ENCODE data around the gene ITGB7. TPM values are rescaled to one million over a fixed set of nuclear protein-coding genes. Genes with fewer than 3 reads are reported as not detected.

ITGB7 gene
- total RNA-seq, 2 experiments from 2014 or later = 166 to 180 TPM

DNA sequence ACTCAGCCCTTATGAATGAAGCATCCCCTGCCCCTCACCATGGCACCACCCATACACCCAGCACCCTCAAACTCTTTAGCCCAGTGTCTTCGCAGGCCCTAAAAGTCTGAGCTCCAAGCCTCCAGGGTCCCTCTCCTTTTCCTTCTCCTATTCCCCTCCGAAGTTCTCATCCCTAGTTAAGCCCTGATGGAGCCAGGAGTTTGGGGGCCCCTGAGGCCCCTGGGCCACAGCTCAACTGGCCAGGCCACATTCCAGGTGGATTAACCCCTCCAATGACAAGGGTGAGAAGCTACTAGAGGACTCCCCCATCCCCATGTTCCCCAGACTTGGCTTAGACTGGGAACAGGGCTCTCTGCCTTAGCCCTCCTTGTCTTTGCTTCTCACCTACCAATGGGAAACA is 22.4 kb upstream of the ITGB7 start:
- Mint-ChIP-seq H3K9me3 (no peaks in the 10 kb centered on the region), H3K4me3 (peak overlapping the region; percentile 85), H3K36me3 (ENCODE audit: low read depth) (no peaks in the 10 kb centered on the region), H3K4me1 (ENCODE audit: low read depth) (peaks cover 73% of the 10 kb centered on the region), H3K27me3 (no peaks in the 10 kb centered on the region), H3K27ac (peak overlapping the region; percentile 62)
- Histone ChIP-seq H3K4me3 (ENCODE audit: low read length) (no peak overlapping the region), H3K27me3 (ENCODE audit: control insufficient read depth in 1 of 2, insufficient read depth in 2 of 2, low read length in 2 of 2) (no peaks in the 10 kb centered on the region), H3K4me1 (ENCODE audit: insufficient read depth, low read length) (peaks cover 87% of the 10 kb centered on the region), H3K9me3 (ENCODE audit: control insufficient read depth in 1 of 2, insufficient read depth in 1 of 2, low read length in 2 of 2) (no peaks in the 10 kb centered on the region), H3K36me3 (ENCODE audit: insufficient read depth, low read length) (peaks cover 11% of the 10 kb centered on the region), H3K27ac (ENCODE audit: low read depth in 1 of 2, low read length in 2 of 2) (peak overlapping the region; percentile 4 to 48)
- TF ChIP-seq, protein P1, sequence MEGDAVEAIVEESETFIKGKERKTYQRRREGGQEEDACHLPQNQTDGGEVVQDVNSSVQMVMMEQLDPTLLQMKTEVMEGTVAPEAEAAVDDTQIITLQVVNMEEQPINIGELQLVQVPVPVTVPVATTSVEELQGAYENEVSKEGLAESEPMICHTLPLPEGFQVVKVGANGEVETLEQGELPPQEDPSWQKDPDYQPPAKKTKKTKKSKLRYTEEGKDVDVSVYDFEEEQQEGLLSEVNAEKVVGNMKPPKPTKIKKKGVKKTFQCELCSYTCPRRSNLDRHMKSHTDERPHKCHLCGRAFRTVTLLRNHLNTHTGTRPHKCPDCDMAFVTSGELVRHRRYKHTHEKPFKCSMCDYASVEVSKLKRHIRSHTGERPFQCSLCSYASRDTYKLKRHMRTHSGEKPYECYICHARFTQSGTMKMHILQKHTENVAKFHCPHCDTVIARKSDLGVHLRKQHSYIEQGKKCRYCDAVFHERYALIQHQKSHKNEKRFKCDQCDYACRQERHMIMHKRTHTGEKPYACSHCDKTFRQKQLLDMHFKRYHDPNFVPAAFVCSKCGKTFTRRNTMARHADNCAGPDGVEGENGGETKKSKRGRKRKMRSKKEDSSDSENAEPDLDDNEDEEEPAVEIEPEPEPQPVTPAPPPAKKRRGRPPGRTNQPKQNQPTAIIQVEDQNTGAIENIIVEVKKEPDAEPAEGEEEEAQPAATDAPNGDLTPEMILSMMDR (IDR thresholded peaks at IDR 0.05) = no peak
- no peak for DNase-seq
- ATAC-seq (ENCODE audit: poor library complexity) = no peak
- intact Hi-C loops (cut with DNase I, micrococcal nuclease) = no loop called here
- CTCF ChIA-PET = interaction anchor here (1.0 kb wide), 1 partner anchor 23 kb away, joined by 3 read pairs; a partner anchor contains a TSS
- POLR2A ChIA-PET = interaction anchor here (1.0 to 1.3 kb wide), 3 partner anchors 10 to 39 kb away, joined by 3 to 9 read pairs (median 4); partner anchors contain the start of genes ESPL1 and ITGB7

DNA sequence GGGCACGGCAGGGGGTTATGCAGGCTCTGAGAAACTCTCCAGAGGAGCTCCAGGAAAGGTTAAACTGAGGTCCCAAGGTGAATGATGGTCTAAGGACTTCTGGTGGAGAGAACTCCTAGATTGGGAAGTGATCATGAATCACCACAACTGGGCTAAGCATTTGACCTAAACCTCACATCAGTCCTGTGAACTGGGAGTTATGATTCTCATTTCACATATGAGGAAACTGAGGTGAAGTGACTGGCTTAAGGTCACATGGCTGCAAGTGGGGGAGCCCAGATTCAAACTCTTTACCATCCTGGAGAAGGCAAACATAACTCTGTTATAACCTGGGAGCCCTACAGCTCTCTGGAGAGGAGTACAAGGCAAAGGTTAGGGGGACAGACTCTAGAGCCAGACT is 20.8 kb upstream of the ITGB7 start:
- no peak overlapping the region for H3K4me3 Mint-ChIP-seq
- ChIA-PET POLR2A (no interaction called here), CTCF (interaction anchor here (1.1 kb wide), 1 partner anchor 14 kb away, joined by 4 read pairs; no protein-coding TSS in a partner anchor)
- H3K9me3 Mint-ChIP-seq = no peaks in the 10 kb centered on the region
- H3K27ac Mint-ChIP-seq = peak overlapping the region; percentile 62
- DNase-seq (no peak), ATAC-seq (ENCODE audit: poor library complexity) (no peak)
- TF ChIP-seq, protein P1 (IDR thresholded peaks at IDR 0.05) = no peak
- no peak overlapping the region for H3K4me3 ChIP-seq (ENCODE audit: low read length)
- H3K36me3 Mint-ChIP-seq (ENCODE audit: low read depth) = no peaks in the 10 kb centered on the region
- no peaks in the 10 kb centered on the region for H3K27me3 Mint-ChIP-seq
- peaks cover 11% of the 10 kb centered on the region for H3K36me3 ChIP-seq (ENCODE audit: insufficient read depth, low read length)
- no peaks in the 10 kb centered on the region for H3K9me3 ChIP-seq (ENCODE audit: control insufficient read depth in 1 of 2, insufficient read depth in 1 of 2, low read length in 2 of 2)
- H3K27me3 ChIP-seq (ENCODE audit: control insufficient read depth in 1 of 2, insufficient read depth in 2 of 2, low read length in 2 of 2) = no peaks in the 10 kb centered on the region
- H3K4me1 Mint-ChIP-seq (ENCODE audit: low read depth) = peaks cover 77% of the 10 kb centered on the region
- H3K27ac ChIP-seq (ENCODE audit: low read depth in 1 of 2, low read length in 2 of 2) = no peak overlapping the region
- intact Hi-C loops (cut with DNase I, micrococcal nuclease) = no loop called here
- H3K4me1 ChIP-seq (ENCODE audit: insufficient read depth, low read length) = peaks cover 87% of the 10 kb centered on the region

DNA sequence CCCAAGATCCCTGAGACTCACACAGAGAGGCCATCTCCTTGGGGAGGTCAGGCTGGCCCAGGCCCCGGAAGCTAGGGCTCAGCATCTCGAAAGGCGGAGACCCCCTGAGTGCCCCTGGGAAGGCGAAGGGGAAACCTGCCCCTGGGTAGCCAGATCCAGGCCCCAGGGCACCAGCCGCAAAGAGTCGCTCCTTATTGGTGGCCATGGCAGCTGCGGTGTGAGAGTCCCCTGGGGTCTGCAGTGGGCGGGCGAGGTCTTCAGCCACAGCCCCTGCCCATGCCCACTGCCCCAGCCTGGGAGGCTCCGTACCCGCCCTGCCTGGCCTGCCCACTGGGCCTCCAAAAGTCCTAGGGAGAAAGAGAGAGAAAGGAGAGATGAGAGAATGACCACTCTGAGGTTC is 20.3 kb upstream of the ITGB7 start:
- Mint-ChIP-seq H3K9me3 (no peaks in the 10 kb centered on the region), H3K4me3 (peak overlapping the region; percentile 21), H3K36me3 (ENCODE audit: low read depth) (no peaks in the 10 kb centered on the region), H3K27me3 (no peaks in the 10 kb centered on the region), H3K4me1 (ENCODE audit: low read depth) (peaks cover 77% of the 10 kb centered on the region), H3K27ac (peak overlapping the region; percentile 62)
- POLR2A ChIA-PET = no interaction called here
- intact Hi-C loops (cut with DNase I, micrococcal nuclease) = no loop called here
- no peak overlapping the region for H3K27ac ChIP-seq (ENCODE audit: low read depth in 1 of 2, low read length in 2 of 2)
- H3K36me3 ChIP-seq (ENCODE audit: insufficient read depth, low read length) = peaks cover 11% of the 10 kb centered on the region
- ATAC-seq (ENCODE audit: poor library complexity) (no peak), DNase-seq (no peak)
- CTCF ChIA-PET = no interaction called here
- peaks cover 87% of the 10 kb centered on the region for H3K4me1 ChIP-seq (ENCODE audit: insufficient read depth, low read length)
- TF ChIP-seq, protein P1 (IDR thresholded peaks at IDR 0.05) = no peak
- H3K9me3 ChIP-seq (ENCODE audit: control insufficient read depth in 1 of 2, insufficient read depth in 1 of 2, low read length in 2 of 2) = no peaks in the 10 kb centered on the region
- no peak overlapping the region for H3K4me3 ChIP-seq (ENCODE audit: low read length)
- H3K27me3 ChIP-seq (ENCODE audit: control insufficient read depth in 1 of 2, insufficient read depth in 2 of 2, low read length in 2 of 2) = no peaks in the 10 kb centered on the region

Measured in CD4-positive, alpha-beta T cell (primary cell).